Immature natural killer cell (primary cell): Measurements from ENCODE around the gene GALNT15. TPM values are rescaled to one million over a fixed set of nuclear protein-coding genes. Genes with fewer than 3 reads are reported as not detected.

Source experiments
- DNase-seq, 3 donors: peaks; one replicate each; pipeline ENCODE4 v3.0.0; 2022; ENCODE audit warnings: mixed read lengths in 1 of 3
- H3K27ac Mint-ChIP-seq, 6 donors: one replicate each; pipeline ENCODE4 v1.8.0; 2020; ENCODE audit warnings: mixed read lengths in 6 of 6, mild to moderate bottlenecking in 5 of 6, inconsistent platforms in 4 of 6, moderate library complexity in 3 of 6
- H3K27me3 Mint-ChIP-seq, 3 donors: one replicate each; pipeline ENCODE4 v1.8.0; 2020 to 2021; ENCODE audit warnings: low read depth in 3 of 3, mild to moderate bottlenecking in 3 of 3, mixed read lengths in 3 of 3, moderate library complexity in 3 of 3, inconsistent platforms in 1 of 3
- H3K36me3 Mint-ChIP-seq, 3 donors: one replicate each; pipeline ENCODE4 v1.8.0; 2020; ENCODE audit warnings: mixed read lengths in 3 of 3, inconsistent platforms in 2 of 3, mild to moderate bottlenecking in 2 of 3
- H3K4me1 Mint-ChIP-seq, 2 donors: one replicate each; pipeline ENCODE4 v1.8.0; 2020; ENCODE audit warnings: inconsistent platforms in 2 of 2, mild to moderate bottlenecking in 2 of 2, mixed read lengths in 2 of 2, moderate library complexity in 1 of 2
- H3K4me3 Mint-ChIP-seq, 5 donors: one replicate each; pipeline ENCODE4 v1.8.0; 2020; ENCODE audit warnings: mild to moderate bottlenecking in 5 of 5, mixed read lengths in 5 of 5, inconsistent platforms in 3 of 5, moderate library complexity in 3 of 5
- H3K9me3 Mint-ChIP-seq, 6 donors: one replicate each; pipeline ENCODE4 v1.8.0; 2020; ENCODE audit warnings: mild to moderate bottlenecking in 6 of 6, mixed read lengths in 6 of 6, inconsistent platforms in 4 of 6, moderate library complexity in 3 of 6
- polyA plus RNA-seq, 3 donors: library from polyadenylated mRNA; unstranded; fragments of 300-500 nt; fragmentation: Illumina TruSeq; gene quantifications; one replicate each; pipeline ENCODE4 v1.2.3, GENCODE V29; 2021

The GALNT15 gene
- polyA plus RNA-seq, 3 donors from 2014 or later = not detected

- no peaks in the 10 kb centered on the region for H3K36me3 Mint-ChIP-seq
- H3K4me3 Mint-ChIP-seq = no peak overlapping the region
- H3K9me3 Mint-ChIP-seq = no peaks in the 10 kb centered on the region
- peak; percentile 62 to 76 (median 69) for DNase-seq
- peaks cover 4 to 9% of the 10 kb centered on the region in 2 donors for H3K4me1 Mint-ChIP-seq
- no peak overlapping the region for H3K27ac Mint-ChIP-seq
- H3K27me3 Mint-ChIP-seq = peaks cover 0 to 4% (median 4%) of the 10 kb centered on the region in 3 donors
Observed at GRCh38 chr3:16247282-16248061, 73.0 kb downstream of the GALNT15 start.

- peaks cover 0 to 3% (median 0%) of the 10 kb centered on the region in 3 donors for H3K36me3 Mint-ChIP-seq
- H3K27me3 Mint-ChIP-seq = peaks cover 0 to 4% (median 4%) of the 10 kb centered on the region in 3 donors
- peaks cover 4 to 9% of the 10 kb centered on the region in 2 donors for H3K4me1 Mint-ChIP-seq
- H3K27ac Mint-ChIP-seq = no peak overlapping the region
- H3K4me3 Mint-ChIP-seq = no peak overlapping the region
- DNase-seq = no peak
- no peaks in the 10 kb centered on the region for H3K9me3 Mint-ChIP-seq
Observed at GRCh38 chr3:16248556-16248955, 74.1 kb downstream of the GALNT15 start.

GRCh38 chr3:16249336-16249735 lies 74.9 kb downstream of the GALNT15 start:
- no peak for DNase-seq
- H3K4me3 Mint-ChIP-seq = no peak overlapping the region
- peaks cover 4 to 9% of the 10 kb centered on the region in 2 donors for H3K4me1 Mint-ChIP-seq
- peaks cover 0 to 5% (median 4%) of the 10 kb centered on the region in 3 donors for H3K27me3 Mint-ChIP-seq
- H3K27ac Mint-ChIP-seq = no peak overlapping the region
- H3K36me3 Mint-ChIP-seq = peaks cover 0 to 3% (median 0%) of the 10 kb centered on the region in 3 donors
- H3K9me3 Mint-ChIP-seq = no peaks in the 10 kb centered on the region

DNA sequence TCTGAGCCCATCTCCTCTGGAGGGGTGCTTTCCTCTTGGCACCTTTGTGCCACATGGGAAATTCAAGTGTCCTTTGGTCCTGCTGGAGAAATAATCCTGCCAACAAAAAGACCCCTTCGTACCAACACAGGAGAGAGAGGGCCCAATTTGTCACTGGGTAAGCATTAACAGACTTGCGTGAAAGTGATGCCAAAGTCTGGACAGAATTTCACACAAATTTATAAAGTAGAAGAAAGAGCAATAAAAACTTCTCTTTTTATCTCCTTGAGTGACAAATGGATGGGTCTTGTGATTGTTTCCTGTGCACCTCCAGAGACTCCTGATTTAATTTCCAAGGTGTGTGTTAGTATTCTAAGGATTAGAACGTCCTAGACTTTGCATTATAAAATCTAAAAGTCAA lies 75.4 kb downstream of the GALNT15 start:
- no peak overlapping the region for H3K4me3 Mint-ChIP-seq
- H3K36me3 Mint-ChIP-seq = peaks cover 0 to 3% (median 0%) of the 10 kb centered on the region in 3 donors
- H3K9me3 Mint-ChIP-seq = no peaks in the 10 kb centered on the region
- H3K27me3 Mint-ChIP-seq = peaks cover 0 to 5% (median 4%) of the 10 kb centered on the region in 3 donors
- H3K27ac Mint-ChIP-seq = no peak overlapping the region
- H3K4me1 Mint-ChIP-seq = peaks cover 4 to 9% of the 10 kb centered on the region in 2 donors
- DNase-seq = no peak

GRCh38 chr3:16251316-16252085 lies 77.0 kb downstream of the GALNT15 start:
- Mint-ChIP-seq H3K36me3 (peaks cover 0 to 3% (median 0%) of the 10 kb centered on the region in 3 donors), H3K27ac (peak overlapping the region in 1 of 6 donors; percentile 38), H3K27me3 (peaks cover 0 to 5% (median 4%) of the 10 kb centered on the region in 3 donors), H3K4me3 (no peak overlapping the region), H3K4me1 (peaks cover 4 to 9% of the 10 kb centered on the region in 2 donors), H3K9me3 (no peaks in the 10 kb centered on the region)
- no peak for DNase-seq

DNA sequence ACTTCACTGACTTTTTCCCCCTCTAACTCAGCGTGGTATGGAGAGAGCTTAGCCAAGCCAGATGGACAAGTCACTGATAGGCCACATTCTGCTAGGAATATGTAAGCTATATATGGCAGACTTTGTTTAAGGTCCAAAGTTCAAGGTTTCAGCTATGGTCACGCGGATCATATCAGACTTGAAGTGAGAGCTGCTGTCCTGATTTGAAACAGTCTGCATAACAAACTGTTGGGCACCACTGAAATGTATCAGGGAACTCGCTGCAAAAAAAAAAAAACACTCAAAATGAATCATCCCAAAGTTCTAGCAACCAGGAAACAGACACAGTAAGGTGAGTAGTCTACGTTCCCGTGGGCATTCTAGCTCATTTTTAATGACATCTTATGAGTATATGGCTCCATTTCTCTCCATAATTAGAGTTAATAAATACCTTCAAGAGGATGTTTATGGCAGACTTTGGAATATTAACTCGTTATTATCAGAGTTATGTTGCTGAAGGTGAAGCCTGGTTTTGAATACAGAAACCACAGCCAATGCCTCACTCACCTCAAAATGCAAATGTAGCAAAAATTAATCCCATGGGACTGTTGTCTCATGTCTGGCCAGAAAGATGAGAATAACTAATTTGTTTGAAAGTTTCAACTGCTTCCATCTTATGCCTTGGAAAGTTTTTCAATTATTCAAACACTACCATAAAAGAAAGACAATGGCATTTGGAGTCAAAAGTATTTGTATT lies 77.9 kb downstream of the GALNT15 start:
- Mint-ChIP-seq H3K4me1 (peaks cover 0 to 1% of the 10 kb centered on the region in 2 donors), H3K27me3 (peaks cover 0 to 5% (median 4%) of the 10 kb centered on the region in 3 donors), H3K4me3 (no peak overlapping the region), H3K9me3 (no peaks in the 10 kb centered on the region), H3K27ac (no peak overlapping the region), H3K36me3 (peaks cover 0 to 7% (median 7%) of the 10 kb centered on the region in 3 donors)
- DNase-seq = no peak

- Mint-ChIP-seq H3K4me1 (no peaks in the 10 kb centered on the region), H3K27me3 (peaks cover 0 to 5% (median 3%) of the 10 kb centered on the region in 3 donors), H3K4me3 (no peak overlapping the region), H3K36me3 (peaks cover 0 to 7% (median 7%) of the 10 kb centered on the region in 3 donors), H3K27ac (peak overlapping the region in 1 of 6 donors; percentile 16), H3K9me3 (no peaks in the 10 kb centered on the region)
- DNase-seq = no peak
Observed at GRCh38 chr3:16252988-16253387, 78.5 kb downstream of the GALNT15 start.

- Mint-ChIP-seq H3K36me3 (peaks cover 0 to 7% (median 7%) of the 10 kb centered on the region in 3 donors), H3K4me3 (no peak overlapping the region), H3K9me3 (no peaks in the 10 kb centered on the region), H3K27ac (no peak overlapping the region), H3K4me1 (no peaks in the 10 kb centered on the region), H3K27me3 (peaks cover 0 to 3% (median 0%) of the 10 kb centered on the region in 3 donors)
- DNase-seq = no peak
Observed at GRCh38 chr3:16253601-16254000, 79.1 kb downstream of the GALNT15 start.

DNA sequence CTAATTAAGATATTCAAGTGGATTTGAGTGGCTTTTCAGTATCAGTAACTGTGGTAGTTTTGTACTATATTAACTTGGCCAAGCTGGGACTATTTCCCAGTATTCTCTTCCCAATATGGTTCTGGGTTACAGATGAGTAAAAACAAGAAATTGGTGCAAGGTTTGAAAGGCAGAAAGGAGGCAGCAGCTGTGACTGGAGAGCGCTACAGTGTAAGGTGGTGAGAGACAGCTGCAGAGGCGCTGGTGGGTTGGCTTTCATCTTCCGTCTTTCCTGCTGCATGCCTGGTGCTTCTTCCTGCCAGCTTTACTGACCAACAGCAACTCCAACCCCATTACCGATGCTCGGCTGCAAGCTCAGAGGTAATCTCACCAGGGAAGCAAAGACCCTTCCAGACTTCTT lies 80.4 kb downstream of the GALNT15 start:
- no peaks in the 10 kb centered on the region for H3K9me3 Mint-ChIP-seq
- no peak for DNase-seq
- H3K27ac Mint-ChIP-seq = no peak overlapping the region
- peaks cover 7 to 15% (median 12%) of the 10 kb centered on the region in 3 donors for H3K36me3 Mint-ChIP-seq
- peaks cover 0 to 3% (median 0%) of the 10 kb centered on the region in 3 donors for H3K27me3 Mint-ChIP-seq
- no peak overlapping the region for H3K4me3 Mint-ChIP-seq
- no peaks in the 10 kb centered on the region for H3K4me1 Mint-ChIP-seq

DNA sequence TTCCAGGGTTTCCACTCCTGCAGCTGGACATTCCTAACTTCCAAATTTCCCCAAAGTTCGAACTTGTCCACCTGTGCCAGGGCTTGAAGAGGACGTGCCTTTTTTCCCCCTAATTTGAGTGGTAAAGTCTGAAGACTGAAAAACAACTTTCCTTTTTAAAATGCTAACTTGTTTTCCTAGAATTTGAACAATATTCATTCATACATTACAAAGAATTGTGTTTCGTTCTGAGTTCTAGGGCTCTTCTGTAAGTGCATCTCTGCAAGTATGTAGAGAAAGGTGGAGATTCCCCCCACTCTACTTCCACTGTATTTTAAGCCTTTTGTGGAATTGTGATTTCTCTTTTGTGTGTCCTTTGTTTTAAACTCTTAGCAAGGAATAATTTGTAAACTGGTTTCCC lies 80.8 kb downstream of the GALNT15 start:
- no peak overlapping the region for H3K27ac Mint-ChIP-seq

DNA sequence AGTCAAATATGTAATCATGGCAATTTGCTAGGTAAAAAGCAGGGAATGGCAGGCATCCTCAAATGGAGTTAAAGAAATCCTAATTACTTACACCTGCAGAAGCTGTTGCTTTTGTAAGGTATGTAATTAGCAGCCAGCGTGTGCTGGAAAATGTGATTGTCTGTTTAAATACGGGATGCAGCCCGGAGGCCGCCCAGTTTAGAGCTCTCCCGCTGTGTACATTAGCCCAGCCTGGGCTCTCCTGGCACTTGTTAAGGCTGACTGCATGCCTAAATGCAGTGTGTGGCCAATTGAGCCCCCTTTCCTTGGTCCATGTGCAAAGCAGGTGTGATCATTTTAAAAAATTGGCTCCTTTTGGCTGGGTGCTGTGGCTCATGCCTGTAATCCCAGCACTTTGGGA lies 81.2 kb downstream of the GALNT15 start:
- peaks cover 9 to 16% (median 13%) of the 10 kb centered on the region in 3 donors for H3K36me3 Mint-ChIP-seq

More for the DNA sequence above, 80.8 kb downstream of the GALNT15 start:
- Mint-ChIP-seq H3K4me1 (no peaks in the 10 kb centered on the region), H3K36me3 (peaks cover 9 to 16% (median 13%) of the 10 kb centered on the region in 3 donors), H3K4me3 (no peak overlapping the region), H3K9me3 (no peaks in the 10 kb centered on the region), H3K27me3 (peaks cover 0 to 3% (median 0%) of the 10 kb centered on the region in 3 donors)
- no peak for DNase-seq

GRCh38 chr3:16257309-16257708 lies 82.8 kb downstream of the GALNT15 start:
- H3K27ac Mint-ChIP-seq = no peak overlapping the region
- H3K4me3 Mint-ChIP-seq = no peak overlapping the region
- DNase-seq = no peak
- H3K4me1 Mint-ChIP-seq = no peaks in the 10 kb centered on the region
- H3K9me3 Mint-ChIP-seq = no peaks in the 10 kb centered on the region
- H3K27me3 Mint-ChIP-seq = peaks cover 0 to 3% (median 0%) of the 10 kb centered on the region in 3 donors
- H3K36me3 Mint-ChIP-seq = peaks cover 9 to 16% (median 13%) of the 10 kb centered on the region in 3 donors

More for the DNA sequence above, 81.2 kb downstream of the GALNT15 start:
- no peak for DNase-seq
- Mint-ChIP-seq H3K27me3 (peaks cover 0 to 3% (median 0%) of the 10 kb centered on the region in 3 donors), H3K4me3 (no peak overlapping the region), H3K9me3 (no peaks in the 10 kb centered on the region), H3K4me1 (no peaks in the 10 kb centered on the region), H3K27ac (no peak overlapping the region)

DNA sequence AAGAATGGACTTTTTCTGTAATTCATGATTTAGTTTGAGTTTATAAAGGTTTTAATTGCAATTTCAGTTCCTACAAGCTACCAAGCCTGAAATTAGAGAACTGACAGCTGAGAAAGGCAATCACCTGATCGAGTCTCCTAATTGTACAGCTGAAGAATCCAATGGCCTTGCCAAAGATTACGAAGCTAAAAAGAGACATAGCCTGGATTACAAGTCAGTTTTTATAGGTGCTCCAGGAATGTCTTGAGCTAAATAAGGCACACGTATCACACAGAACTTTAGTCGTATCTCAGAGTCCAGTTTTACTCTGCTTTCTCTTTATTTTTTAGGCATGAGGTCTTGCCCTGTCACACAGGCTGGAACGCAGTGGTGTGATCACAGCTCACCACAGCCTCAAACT lies 83.7 kb downstream of the GALNT15 start:
- DNase-seq = no peak
- H3K36me3 Mint-ChIP-seq = peaks cover 9 to 16% (median 13%) of the 10 kb centered on the region in 3 donors
- H3K9me3 Mint-ChIP-seq = no peaks in the 10 kb centered on the region
- peaks cover 0 to 3% (median 0%) of the 10 kb centered on the region in 3 donors for H3K27me3 Mint-ChIP-seq
- H3K27ac Mint-ChIP-seq = no peak overlapping the region
- H3K4me1 Mint-ChIP-seq = no peaks in the 10 kb centered on the region
- H3K4me3 Mint-ChIP-seq = no peak overlapping the region
